K562 (cell line): ENCODE measurements around the gene SLC6A9. TPM values are rescaled to one million over a fixed set of nuclear protein-coding genes. Genes with fewer than 3 reads are reported as not detected.

ENCODE experiments used
- DIDO1 ChIP-seq: fragments of 450-650 bp; IDR thresholded peaks from 2 replicates; pipeline ENCODE4 v1.6.1; 2016; ENCODE audit warnings: low read depth, missing biosample characterization, missing genetic modification characterization
- EP300 ChIP-seq: IDR thresholded peaks from 2 replicates; pipeline ENCODE4 v1.6.1; 2012; ENCODE audit warnings: low read length, improper control_type of control experiment
- KDM1A ChIP-seq, 2 experiments: fragments of 450-650 bp; IDR thresholded peaks; 2 replicates each; pipeline ENCODE4 v1.6.1; 2016; ENCODE audit warnings: mild to moderate bottlenecking in 2 of 2
- MAFF ChIP-seq: IDR thresholded peaks from 2 replicates; pipeline ENCODE4 v1.6.1; 2012; ENCODE audit warnings: low read length, improper control_type of control experiment
- MTA2 ChIP-seq: fragments of 450-650 bp; IDR thresholded peaks from 2 replicates; pipeline ENCODE4 v1.6.1; 2016; ENCODE audit warnings: low read depth
- MYNN ChIP-seq, 2 experiments: sonication (generic); formaldehyde crosslinking in 1 of 2; IDR thresholded peaks; 2 replicates each; pipeline versions ENCODE4 v1.5.0 to v1.6.1; 2016 to 2020; ENCODE audit warnings: antibody characterized with exemption in 1 of 2, missing genetic modification reagents in 1 of 2
- ZFPM2 ChIP-seq: fragments of 250-450 bp; sonication (Bioruptor Pico); IDR thresholded peaks from 2 replicates; pipeline ENCODE4 v1.5.1; 2022; ENCODE audit warnings: mild to moderate bottlenecking
- polyA plus RNA-seq, 8 experiments: library from polyadenylated mRNA; depleted of rRNA in 4 of 8; stranded (reverse) in 5 of 8; unstranded in 3 of 8; fragments of >200 nt; fragmentation: Nextera tagmentation in 2 of 8; fragmentation: Illumina TruSeq in 1 of 8; extraction: Ambion mirVana in 2 of 8; extraction: Trizol in 1 of 8; gene quantifications; 2 replicates each; pipeline versions ENCODE4 v1.2.1 to v1.2.3, GENCODE V29; 2011 to 2014; ENCODE audit warnings: inconsistent platforms in 1 of 8, missing spikeins in 1 of 8
- total RNA-seq, 7 experiments: library from RNA; depleted of rRNA in 6 of 7; stranded (reverse); fragments of >200 nt in 6 of 7; fragmentation: Illumina TruSeq in 2 of 7; extraction: Trizol in 2 of 7; gene quantifications; 2 replicates each; pipeline versions ENCODE4 v1.2.1 to v1.2.3, GENCODE V29; 2011 to 2021; ENCODE audit warnings: low replicate concordance in 1 of 7
- TF ChIP-seq, protein P1 (sequence below): fragments of 450-650 bp; IDR thresholded peaks from 2 replicates; pipeline ENCODE4 v1.7.1; 2018; ENCODE audit warnings: mild to moderate bottlenecking, low read depth; ENCODE audit not compliant: partially characterized antibody
- TF ChIP-seq, protein P2 (sequence below): fragments of 200-800 bp; sonication (Bioruptor generic); IDR thresholded peaks from 2 replicates; pipeline ENCODE4 v1.6.1; 2017; ENCODE audit warnings: missing genetic modification characterization, missing compliant biosample characterization
- TF ChIP-seq, protein P3 (sequence below): fragments of 450-650 bp; IDR thresholded peaks from 2 replicates; pipeline ENCODE4 v1.6.1; 2016; ENCODE audit warnings: mild to moderate bottlenecking, moderate library complexity

The SLC6A9 gene
- total and polyA plus RNA-seq, 9 of the 15 experiments (the other 6 are each of a cell fraction or from before 2014, with no cell fraction given), result 0.17 to 18.7 (median 2.9) TPM

DNA sequence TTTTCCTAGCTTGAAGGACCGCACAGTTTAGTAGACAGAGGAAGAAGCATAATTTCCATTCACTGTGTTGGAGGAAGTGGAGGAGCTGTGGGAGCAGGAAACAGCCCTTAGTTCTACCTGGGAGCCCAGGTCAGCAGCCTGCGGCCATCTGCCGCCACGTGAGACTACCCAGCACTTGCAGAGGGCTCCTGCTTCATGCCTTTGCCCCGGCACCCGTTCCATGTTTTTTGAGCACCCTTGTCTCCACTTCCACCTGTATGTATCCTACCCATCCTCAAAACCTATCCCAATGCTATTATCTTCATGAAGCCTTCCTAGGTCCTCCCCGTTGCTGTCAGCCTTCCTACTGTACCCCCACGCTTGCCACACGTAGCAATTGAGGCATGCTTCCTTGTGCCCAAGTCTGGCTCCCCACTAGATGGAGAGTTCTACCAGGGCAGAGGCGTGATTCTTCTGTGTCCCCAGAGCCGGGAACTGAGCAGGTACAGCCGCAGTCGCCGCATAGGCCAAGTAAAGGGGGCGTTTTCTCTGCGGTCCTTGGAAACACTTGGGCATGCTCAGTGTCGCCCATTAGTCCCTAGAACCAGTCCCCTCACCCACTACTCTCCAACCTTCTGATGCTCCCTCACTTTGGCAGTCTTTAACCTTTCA is 1.9 kb downstream of the SLC6A9 start (continued):
- TF ChIP-seq, protein P1, sequence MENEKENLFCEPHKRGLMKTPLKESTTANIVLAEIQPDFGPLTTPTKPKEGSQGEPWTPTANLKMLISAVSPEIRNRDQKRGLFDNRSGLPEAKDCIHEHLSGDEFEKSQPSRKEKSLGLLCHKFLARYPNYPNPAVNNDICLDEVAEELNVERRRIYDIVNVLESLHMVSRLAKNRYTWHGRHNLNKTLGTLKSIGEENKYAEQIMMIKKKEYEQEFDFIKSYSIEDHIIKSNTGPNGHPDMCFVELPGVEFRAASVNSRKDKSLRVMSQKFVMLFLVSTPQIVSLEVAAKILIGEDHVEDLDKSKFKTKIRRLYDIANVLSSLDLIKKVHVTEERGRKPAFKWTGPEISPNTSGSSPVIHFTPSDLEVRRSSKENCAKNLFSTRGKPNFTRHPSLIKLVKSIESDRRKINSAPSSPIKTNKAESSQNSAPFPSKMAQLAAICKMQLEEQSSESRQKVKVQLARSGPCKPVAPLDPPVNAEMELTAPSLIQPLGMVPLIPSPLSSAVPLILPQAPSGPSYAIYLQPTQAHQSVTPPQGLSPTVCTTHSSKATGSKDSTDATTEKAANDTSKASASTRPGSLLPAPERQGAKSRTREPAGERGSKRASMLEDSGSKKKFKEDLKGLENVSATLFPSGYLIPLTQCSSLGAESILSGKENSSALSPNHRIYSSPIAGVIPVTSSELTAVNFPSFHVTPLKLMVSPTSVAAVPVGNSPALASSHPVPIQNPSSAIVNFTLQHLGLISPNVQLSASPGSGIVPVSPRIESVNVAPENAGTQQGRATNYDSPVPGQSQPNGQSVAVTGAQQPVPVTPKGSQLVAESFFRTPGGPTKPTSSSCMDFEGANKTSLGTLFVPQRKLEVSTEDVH, result no peak
- TF ChIP-seq, protein P2, sequence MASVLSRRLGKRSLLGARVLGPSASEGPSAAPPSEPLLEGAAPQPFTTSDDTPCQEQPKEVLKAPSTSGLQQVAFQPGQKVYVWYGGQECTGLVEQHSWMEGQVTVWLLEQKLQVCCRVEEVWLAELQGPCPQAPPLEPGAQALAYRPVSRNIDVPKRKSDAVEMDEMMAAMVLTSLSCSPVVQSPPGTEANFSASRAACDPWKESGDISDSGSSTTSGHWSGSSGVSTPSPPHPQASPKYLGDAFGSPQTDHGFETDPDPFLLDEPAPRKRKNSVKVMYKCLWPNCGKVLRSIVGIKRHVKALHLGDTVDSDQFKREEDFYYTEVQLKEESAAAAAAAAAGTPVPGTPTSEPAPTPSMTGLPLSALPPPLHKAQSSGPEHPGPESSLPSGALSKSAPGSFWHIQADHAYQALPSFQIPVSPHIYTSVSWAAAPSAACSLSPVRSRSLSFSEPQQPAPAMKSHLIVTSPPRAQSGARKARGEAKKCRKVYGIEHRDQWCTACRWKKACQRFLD (CRISPR knock-in tag), result peak; percentile 3; the same call in 1 of the 2 replicates
- no peak for TF ChIP-seq KDM1A (IDR thresholded peaks at IDR 0.05)
- no peak for TF ChIP-seq MYNN (IDR thresholded peaks at IDR 0.05)
- TF ChIP-seq MYNN (CRISPR knock-in tag; IDR thresholded peaks at IDR 0.05), result no peak
- TF ChIP-seq MTA2, result no peak
- 0 out of 2 replicates have a peak, but pooled peaks have one; percentile 32 for TF ChIP-seq DIDO1 (tag)
- TF ChIP-seq ZFPM2, result no peak
- no peak for TF ChIP-seq MAFF
- TF ChIP-seq, protein P3, sequence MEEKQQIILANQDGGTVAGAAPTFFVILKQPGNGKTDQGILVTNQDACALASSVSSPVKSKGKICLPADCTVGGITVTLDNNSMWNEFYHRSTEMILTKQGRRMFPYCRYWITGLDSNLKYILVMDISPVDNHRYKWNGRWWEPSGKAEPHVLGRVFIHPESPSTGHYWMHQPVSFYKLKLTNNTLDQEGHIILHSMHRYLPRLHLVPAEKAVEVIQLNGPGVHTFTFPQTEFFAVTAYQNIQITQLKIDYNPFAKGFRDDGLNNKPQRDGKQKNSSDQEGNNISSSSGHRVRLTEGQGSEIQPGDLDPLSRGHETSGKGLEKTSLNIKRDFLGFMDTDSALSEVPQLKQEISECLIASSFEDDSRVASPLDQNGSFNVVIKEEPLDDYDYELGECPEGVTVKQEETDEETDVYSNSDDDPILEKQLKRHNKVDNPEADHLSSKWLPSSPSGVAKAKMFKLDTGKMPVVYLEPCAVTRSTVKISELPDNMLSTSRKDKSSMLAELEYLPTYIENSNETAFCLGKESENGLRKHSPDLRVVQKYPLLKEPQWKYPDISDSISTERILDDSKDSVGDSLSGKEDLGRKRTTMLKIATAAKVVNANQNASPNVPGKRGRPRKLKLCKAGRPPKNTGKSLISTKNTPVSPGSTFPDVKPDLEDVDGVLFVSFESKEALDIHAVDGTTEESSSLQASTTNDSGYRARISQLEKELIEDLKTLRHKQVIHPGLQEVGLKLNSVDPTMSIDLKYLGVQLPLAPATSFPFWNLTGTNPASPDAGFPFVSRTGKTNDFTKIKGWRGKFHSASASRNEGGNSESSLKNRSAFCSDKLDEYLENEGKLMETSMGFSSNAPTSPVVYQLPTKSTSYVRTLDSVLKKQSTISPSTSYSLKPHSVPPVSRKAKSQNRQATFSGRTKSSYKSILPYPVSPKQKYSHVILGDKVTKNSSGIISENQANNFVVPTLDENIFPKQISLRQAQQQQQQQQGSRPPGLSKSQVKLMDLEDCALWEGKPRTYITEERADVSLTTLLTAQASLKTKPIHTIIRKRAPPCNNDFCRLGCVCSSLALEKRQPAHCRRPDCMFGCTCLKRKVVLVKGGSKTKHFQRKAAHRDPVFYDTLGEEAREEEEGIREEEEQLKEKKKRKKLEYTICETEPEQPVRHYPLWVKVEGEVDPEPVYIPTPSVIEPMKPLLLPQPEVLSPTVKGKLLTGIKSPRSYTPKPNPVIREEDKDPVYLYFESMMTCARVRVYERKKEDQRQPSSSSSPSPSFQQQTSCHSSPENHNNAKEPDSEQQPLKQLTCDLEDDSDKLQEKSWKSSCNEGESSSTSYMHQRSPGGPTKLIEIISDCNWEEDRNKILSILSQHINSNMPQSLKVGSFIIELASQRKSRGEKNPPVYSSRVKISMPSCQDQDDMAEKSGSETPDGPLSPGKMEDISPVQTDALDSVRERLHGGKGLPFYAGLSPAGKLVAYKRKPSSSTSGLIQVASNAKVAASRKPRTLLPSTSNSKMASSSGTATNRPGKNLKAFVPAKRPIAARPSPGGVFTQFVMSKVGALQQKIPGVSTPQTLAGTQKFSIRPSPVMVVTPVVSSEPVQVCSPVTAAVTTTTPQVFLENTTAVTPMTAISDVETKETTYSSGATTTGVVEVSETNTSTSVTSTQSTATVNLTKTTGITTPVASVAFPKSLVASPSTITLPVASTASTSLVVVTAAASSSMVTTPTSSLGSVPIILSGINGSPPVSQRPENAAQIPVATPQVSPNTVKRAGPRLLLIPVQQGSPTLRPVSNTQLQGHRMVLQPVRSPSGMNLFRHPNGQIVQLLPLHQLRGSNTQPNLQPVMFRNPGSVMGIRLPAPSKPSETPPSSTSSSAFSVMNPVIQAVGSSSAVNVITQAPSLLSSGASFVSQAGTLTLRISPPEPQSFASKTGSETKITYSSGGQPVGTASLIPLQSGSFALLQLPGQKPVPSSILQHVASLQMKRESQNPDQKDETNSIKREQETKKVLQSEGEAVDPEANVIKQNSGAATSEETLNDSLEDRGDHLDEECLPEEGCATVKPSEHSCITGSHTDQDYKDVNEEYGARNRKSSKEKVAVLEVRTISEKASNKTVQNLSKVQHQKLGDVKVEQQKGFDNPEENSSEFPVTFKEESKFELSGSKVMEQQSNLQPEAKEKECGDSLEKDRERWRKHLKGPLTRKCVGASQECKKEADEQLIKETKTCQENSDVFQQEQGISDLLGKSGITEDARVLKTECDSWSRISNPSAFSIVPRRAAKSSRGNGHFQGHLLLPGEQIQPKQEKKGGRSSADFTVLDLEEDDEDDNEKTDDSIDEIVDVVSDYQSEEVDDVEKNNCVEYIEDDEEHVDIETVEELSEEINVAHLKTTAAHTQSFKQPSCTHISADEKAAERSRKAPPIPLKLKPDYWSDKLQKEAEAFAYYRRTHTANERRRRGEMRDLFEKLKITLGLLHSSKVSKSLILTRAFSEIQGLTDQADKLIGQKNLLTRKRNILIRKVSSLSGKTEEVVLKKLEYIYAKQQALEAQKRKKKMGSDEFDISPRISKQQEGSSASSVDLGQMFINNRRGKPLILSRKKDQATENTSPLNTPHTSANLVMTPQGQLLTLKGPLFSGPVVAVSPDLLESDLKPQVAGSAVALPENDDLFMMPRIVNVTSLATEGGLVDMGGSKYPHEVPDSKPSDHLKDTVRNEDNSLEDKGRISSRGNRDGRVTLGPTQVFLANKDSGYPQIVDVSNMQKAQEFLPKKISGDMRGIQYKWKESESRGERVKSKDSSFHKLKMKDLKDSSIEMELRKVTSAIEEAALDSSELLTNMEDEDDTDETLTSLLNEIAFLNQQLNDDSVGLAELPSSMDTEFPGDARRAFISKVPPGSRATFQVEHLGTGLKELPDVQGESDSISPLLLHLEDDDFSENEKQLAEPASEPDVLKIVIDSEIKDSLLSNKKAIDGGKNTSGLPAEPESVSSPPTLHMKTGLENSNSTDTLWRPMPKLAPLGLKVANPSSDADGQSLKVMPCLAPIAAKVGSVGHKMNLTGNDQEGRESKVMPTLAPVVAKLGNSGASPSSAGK, result no peak
- no peak for TF ChIP-seq EP300
